PC-3 (cell line): Measurements from ENCODE around the gene PCDHGB3.

Experiments
- CTCF ChIP-seq: fragments of 300-600 bp; sonication (generic); conservative IDR thresholded peaks from 2 replicates; pipeline ENCODE4 v1.5.1; 2017; ENCODE audit warnings: antibody characterized with exemption, low read depth, mild to moderate bottlenecking, low read length
- EZH2 ChIP-seq: fragments of 300-600 bp; sonication (generic); IDR thresholded peaks from one replicate; pipeline ENCODE4 v1.6.1; 2017; ENCODE audit warnings: antibody characterized with exemption, mild to moderate bottlenecking, low read length; ENCODE audit not compliant: unreplicated experiment
- EZH2phosphoT487 ChIP-seq: fragments of 300-600 bp; sonication (generic); IDR thresholded peaks from 2 replicates; pipeline ENCODE4 v1.6.1; 2018; ENCODE audit warnings: mild to moderate bottlenecking, antibody characterized with exemption, low read length, borderline replicate concordance

GRCh38 chr5:141343242-141343952 lies 26.6 kb upstream of the PCDHGB3 start, which contains the start of gene PCDHGA3:
- TF ChIP-seq CTCF = no peak; the same call in 1 of the 2 replicates
- TF ChIP-seq EZH2phosphoT487 = no peak
- TF ChIP-seq EZH2 = no peak
